AG09309 (cell line): Measurements from ENCODE around the gene ODAD2.
"Not testable (repeated sequence)": the region's sequence is repeated elsewhere in the genome, so short reads cannot be mapped to it uniquely, and the experiment has no call there.

Source experiments
- DNase-seq: peaks from one replicate; pipeline ENCODE4 v3.0.0-alpha.2; 2010; ENCODE audit warnings: low read depth
- H3K4me3 ChIP-seq: 2 replicates; pipeline ENCODE4 v1.5.1; 2011; ENCODE audit warnings: mild to moderate bottlenecking, low read depth, low read length, moderate library complexity; ENCODE audit not compliant: control insufficient read depth
- CTCF ChIP-seq: IDR thresholded peaks from 2 replicates; pipeline ENCODE4 v1.5.1; 2011; ENCODE audit warnings: mild to moderate bottlenecking, low read depth, low read length, inconsistent platforms; ENCODE audit not compliant: insufficient read depth, control insufficient read depth; ENCODE audit errors: missing control alignments

Gene ODAD2

GRCh38 chr10:27981744-27982143, 17.1 kb downstream of the ODAD2 start:
- H3K4me3 ChIP-seq: no peak overlapping the region
- no peak for TF ChIP-seq CTCF
- no peak for DNase-seq

- not testable (repeated sequence) for DNase-seq, H3K4me3 ChIP-seq
Observed at GRCh38 chr10:27970795-27971194, 28.1 kb downstream of the ODAD2 start.

GRCh38 chr10:27969931-27970330, 28.9 kb downstream of the ODAD2 start:
- not testable (repeated sequence) for H3K4me3 ChIP-seq, DNase-seq

- TF ChIP-seq CTCF: no peak
- no peak for DNase-seq
- H3K4me3 ChIP-seq: no peak overlapping the region
Observed at GRCh38 chr10:27959093-27959715, 39.7 kb downstream of the ODAD2 start.

- H3K4me3 ChIP-seq, DNase-seq: not testable (repeated sequence)
Observed at GRCh38 chr10:27958383-27958782, 40.5 kb downstream of the ODAD2 start.

GRCh38 chr10:27950242-27950564, 48.7 kb downstream of the ODAD2 start:
- no peak for TF ChIP-seq CTCF
- no peak overlapping the region for H3K4me3 ChIP-seq
- no peak for DNase-seq

GRCh38 chr10:27949528-27950241, 49.2 kb downstream of the ODAD2 start:
- no peak for DNase-seq
- no peak for TF ChIP-seq CTCF
- H3K4me3 ChIP-seq: no peak overlapping the region

- no peak overlapping the region for H3K4me3 ChIP-seq
- peak; percentile 37 for DNase-seq
- no peak for TF ChIP-seq CTCF
Observed at GRCh38 chr10:27948186-27948585, 50.7 kb downstream of the ODAD2 start.
